GM21381 (cell line): Measurements from ENCODE around the gene XK.
A peak's percentile ranks its signal among the peaks of the same experiment; 100 is the strongest.

Source experiments
- ATAC-seq: cut with Tn5 transposase; IDR thresholded peaks from one replicate; pipeline ENCODE4 v1.9.1; 2021; ENCODE audit warnings: mild to moderate bottlenecking, moderate library complexity; ENCODE audit not compliant: unreplicated experiment

The XK gene

DNA sequence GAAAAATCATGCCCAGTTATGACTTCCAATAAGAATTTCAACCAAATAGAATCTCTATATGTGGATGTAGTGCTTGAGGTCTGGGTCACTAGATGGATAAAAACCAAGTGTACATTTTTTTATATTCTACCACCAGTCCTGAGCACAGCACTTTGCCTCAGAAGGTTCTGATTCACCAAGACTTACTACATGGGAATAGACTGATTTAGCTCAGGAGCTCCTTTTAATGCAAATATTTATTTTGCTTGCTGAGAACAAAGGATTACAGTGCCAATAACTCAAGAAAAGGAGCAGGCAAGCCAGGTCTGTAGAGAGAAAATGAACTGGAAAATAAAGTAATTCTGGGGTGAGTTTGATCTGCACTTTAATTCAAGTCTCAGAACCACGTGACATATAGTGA is 6.4 kb upstream of the XK start:
- no peak for ATAC-seq

DNA sequence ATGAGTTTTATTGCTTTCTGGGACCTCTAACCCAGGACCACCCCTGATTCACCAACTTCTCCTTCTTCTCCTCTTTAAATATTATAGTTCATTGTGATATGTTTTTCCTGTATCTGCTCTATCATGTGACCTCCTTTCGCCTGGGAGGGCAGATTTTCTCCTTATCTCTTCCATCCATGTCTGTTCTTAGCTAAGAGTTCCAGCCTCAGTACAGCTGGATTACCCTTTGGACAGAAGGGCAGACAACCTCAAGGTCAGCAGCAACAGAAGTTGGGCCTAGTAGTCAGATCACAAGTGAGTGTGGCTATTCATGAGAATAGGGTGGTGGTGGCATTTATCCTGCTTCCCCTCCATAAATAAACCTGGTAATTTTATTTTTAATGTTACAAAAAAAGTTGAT is 5.7 kb upstream of the XK start:
- ATAC-seq, result no peak

GRCh38 chrX:37684426-37684825 is 1.2 kb upstream of the XK start:
- ATAC-seq, result no peak

DNA sequence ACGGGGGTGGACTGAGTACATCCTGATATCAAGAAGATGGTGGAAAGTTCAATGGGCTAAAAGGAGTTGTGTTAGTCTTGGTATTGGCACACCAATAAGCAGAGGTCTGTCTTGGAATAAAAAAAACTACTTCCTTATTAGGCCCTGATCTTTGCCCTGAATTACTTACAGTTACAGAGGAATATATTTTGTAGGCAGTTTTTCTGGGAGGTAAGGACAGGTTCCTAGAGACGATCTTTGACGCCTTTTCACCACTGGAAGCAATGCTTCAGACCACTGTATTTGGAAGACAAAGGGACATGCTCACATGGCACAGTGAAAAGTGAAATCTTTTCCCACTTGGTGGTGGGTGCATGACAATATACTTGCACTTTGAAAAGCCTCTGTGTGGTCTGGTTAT is 618 bp upstream of the XK start:
- no peak for ATAC-seq

DNA sequence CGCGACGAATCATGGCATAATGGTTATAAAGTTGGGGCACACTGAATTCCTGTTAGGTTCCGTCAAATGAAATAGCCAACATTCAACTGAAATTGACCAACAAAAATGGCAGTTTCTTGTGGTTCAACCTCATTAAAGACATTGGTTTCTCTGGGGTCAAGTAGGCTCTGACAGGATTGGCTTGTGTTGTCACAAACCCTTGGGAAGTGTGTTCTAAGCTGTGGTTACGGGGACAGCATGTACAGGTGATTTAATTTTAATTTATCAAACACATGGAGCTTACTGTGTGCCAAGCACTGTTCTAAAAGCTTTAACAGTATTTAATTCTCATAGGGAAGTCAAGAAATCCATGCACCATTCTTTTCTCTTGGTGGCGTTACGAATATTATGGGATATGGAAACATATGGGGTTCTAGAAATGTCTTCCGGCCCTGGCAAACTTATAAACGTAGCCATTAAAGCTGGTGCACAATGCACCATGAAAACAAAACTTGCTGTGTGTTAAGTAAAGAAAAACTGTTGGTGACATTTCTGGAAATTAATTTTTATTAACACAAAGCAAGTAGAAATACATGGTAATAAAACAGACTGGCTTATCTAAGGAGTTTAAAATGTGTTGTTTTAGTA is 891 bp downstream of the XK start:
- no peak for ATAC-seq

DNA sequence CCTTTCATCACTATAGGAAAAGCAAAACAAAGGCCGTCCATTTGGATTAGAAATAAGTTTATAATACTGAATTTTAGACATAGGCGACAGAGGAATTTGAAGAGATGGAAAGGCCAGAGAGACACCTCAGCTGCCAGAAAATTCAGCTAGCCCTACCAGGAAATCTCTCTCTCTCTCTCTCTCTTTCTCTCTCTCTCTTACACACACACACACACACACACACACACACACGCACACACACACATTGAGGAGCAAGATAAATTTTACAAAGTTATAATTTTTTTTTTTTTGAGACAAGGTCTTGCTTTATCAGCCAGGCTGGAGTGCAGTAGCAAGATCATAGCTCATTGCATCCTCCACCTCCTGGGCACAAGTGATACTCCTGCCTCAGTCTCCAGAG is 1.4 kb downstream of the XK start:
- ATAC-seq, result no peak

DNA sequence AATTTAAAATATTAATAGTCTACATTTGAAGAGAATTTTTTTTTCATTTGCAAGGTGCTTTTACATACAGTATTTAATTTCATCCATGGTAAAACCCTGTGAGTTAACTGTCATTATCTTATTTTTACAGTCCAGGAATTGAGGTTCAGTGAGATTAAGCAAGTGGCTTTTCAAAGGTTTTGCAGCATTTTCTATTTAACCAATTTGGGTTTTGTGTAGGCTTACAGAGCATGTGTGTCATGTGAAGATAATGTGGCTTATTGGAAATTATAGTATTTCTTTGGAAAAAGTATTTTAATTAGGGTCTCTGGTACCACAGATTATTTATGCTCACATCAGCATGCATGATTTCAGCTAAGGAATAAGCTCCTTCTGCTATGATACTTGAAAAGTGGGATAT is 4.5 kb downstream of the XK start:
- ATAC-seq, result no peak

DNA sequence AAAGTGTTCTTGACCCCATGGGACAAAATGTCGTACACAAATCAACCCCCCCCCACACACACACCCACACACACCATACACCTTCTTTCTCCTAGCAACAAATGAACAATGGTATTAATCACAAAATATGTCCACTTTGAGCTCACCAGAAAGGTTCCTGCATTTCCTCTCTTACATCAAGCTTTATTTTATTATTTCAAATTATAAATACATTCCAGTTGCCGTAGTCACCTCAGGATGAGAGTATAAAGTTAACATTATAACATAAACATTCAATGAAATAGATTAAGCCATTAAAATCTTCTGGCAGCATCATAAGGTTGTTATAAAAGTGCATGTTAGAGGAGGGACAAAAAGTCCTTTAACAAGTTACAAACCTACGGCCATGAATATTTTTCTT is 7.3 kb downstream of the XK start:
- ATAC-seq, result no peak

DNA sequence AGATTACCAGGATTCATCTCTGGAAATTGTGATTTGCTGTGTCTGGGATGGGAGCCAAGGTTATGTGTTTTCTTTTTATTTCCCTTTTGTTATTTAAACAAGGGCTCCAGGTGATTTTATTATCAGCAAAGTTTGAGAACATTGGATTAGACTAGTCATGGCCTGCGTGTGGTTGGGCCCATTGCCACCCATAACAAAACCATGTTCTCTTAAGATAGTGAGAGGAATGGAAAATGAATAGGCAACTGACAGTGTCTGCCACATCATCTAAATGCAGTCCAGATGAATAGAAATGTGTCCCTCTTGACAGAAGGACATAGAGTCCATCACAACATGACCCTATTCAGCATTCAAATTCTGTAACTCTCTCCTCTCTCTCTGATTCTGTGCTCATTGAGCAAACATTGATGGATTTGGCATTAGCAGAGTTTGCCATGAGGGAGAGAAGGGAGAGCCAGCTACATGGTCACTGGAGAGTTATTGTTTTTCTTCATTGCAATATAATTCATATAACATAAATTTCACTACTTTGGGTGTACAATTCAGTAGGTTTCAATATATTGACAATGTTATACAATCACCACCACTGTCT is 11.7 kb downstream of the XK start:
- ATAC-seq, result no peak

GRCh38 chrX:37701588-37701987 is 16.0 kb downstream of the XK start:
- no peak for ATAC-seq

- ATAC-seq, result no peak
Measured at GRCh38 chrX:37711991-37712390, 26.4 kb downstream of the XK start.

- no peak for ATAC-seq
Measured at GRCh38 chrX:37712458-37712857, 26.9 kb downstream of the XK start.

DNA sequence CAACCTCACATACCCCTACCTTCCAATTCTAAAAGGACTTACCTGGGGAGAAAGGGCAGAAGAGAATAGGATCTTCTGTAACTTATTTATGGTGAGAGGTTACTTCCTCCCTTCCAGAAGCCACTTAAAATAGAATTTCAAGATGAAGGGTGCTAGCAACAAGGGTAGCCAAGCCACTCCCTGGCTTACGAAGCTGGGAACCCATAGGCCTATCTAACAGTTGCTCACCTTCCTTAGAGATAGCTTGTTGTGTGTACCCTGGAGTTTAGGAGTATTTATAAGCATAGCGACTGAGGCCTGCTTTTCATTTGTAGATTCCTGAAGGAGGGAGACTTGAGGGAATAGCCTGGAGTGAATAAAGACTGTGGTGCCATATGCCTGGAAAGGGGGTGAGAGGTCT is 28.9 kb downstream of the XK start:
- ATAC-seq, result no peak

- no peak for ATAC-seq
Measured at GRCh38 chrX:37716602-37717001, 31.0 kb downstream of the XK start.

DNA sequence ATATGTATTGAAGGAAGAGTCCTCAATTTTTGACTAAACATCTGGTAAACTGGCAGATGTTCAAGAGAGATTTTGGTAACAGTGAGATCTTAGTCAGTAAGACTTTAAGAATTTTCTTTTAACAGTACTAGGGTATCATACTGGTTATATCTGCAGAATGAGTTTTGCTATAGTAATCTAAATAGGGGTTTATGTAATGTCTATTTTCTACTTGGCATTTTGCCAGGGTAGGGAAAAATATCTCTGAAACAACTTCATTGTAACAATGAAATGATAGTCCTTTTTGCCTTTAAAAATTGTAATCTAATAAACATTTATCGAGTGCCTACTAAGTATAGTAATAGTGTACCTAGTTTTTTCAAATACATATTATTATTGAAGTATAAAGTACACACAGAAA is 32.1 kb downstream of the XK start:
- no peak for ATAC-seq

GRCh38 chrX:37722595-37722994 is 37.0 kb downstream of the XK start:
- ATAC-seq, result no peak

- no peak for ATAC-seq
Measured at GRCh38 chrX:37726346-37726745, 40.8 kb downstream of the XK start.

- ATAC-seq, result peak; percentile 36
Measured at GRCh38 chrX:37745354-37745753, 59.8 kb downstream of the XK start.

DNA sequence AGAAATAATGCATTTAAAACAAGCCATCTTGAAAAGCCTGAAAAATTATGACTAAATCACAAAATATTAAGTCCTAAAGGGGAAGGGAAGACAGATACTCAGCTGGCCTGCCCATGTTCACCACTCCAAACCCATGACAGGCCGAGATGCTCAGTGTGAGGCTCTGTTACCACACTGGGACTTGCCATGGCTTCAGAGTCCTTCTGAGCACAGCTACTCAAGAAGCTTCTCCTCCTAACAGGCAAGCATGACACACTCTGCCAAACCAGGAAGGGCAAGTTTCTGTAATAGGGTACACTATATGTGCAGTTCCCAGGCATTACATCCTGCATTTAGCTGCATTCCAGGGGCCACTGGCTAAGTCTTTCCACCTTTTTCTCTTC is 60.2 kb downstream of the XK start:
- peak; percentile 31 for ATAC-seq

DNA sequence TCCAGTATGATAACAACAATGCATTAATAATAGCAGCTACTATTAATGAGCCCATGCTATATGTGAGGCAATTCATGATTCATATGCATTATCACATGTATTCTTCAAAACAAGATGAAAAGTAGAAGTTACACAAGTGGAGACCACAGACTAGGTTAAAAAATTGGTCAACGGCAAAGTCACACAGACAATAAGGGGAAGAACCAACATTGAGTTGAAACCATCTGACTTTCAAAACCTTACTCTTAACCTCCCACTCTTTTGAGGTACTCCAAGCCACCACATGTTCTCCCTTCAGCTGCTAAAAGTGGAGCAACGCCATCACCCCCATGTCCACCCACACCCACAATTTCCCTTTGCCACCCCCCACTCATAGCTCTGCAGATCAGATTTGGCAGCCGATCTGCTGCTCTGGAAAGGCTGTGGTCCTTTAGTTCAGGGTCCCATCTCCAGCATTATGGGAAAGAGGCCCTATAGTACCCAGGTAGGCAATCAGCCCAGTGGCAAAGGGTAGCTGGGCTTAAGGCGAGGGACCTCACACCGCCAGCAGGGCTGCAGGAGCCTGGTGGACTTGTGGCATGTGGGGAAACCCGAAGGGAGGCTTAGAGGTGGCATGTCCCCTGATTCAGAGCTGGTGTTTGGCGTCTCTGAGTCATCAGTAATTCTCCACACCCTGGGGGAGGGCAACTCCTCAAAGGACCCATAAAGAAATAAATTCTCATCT is 60.8 kb downstream of the XK start:
- peak; percentile 86 for ATAC-seq

GRCh38 chrX:37746951-37747350 is 61.4 kb downstream of the XK start:
- ATAC-seq, result peak; percentile 2

- no peak for ATAC-seq
Measured at GRCh38 chrX:37752281-37752680, 66.7 kb downstream of the XK start.

- no peak for ATAC-seq
Measured at GRCh38 chrX:37752936-37753335, 67.3 kb downstream of the XK start.
